GM19193 (cell line): ENCODE measurements around the gene SPINK1.

Experiments used
- POLR2A ChIP-seq: IDR thresholded peaks from 4 replicates; pipeline ENCODE4 v1.6.1; 2011; ENCODE audit not compliant: insufficient read depth, insufficient read length; ENCODE audit errors: extremely low read depth

The SPINK1 gene

DNA sequence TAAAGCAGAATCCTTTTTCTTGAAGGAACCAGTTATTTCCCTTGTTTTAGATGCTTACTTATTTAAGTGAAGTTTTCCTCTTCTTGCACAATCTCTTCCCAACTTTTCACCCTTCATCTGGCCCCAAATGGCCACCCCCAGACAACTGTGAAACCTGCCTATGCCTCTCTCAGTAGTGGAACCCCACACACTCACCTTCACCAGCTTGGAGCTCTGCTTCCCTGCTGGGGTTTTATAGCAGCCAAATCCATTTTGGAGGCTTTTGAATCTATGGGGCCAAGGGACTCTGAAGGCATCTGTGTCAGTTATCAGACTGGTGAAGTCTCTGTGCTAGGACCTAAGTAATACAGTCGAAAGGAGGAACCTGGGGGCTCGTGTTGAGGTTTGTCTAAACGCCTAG, 22.9 kb upstream of the SPINK1 start:
- TF ChIP-seq POLR2A, result no peak

DNA sequence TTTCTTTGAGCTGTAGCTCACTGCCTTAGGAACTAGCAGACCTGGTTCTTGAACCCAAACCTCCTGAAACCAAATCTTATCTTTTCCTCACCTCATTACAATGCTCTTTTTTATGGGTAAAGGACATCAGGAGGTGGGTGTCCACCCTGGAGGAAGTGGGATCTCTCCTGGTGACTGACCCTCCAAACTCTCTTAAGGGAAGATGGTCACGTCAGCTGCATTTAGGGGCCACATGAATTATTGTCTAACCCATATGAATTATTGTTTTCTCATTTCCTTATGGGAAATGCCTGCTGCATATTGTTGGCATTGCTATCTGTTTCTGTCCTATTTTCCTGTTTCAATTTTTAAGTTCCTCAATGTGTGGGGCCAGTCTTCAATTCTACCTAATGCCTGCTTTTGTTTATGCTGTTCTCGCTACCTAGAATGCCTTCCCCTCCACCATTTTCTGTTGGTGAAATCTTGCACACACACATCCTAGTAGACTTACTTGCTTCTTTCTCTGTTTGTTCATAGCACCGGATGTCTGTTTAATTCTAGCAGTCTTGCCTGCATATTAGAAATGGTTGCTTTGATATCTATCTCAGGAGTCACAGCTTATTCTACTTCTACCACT, 22.0 kb upstream of the SPINK1 start:
- no peak for TF ChIP-seq POLR2A

GRCh38 chr5:147852365-147852764, 20.9 kb upstream of the SPINK1 start:
- TF ChIP-seq POLR2A, result no peak

- TF ChIP-seq POLR2A, result no peak
Observed at GRCh38 chr5:147851578-147851977, 20.1 kb upstream of the SPINK1 start.

DNA sequence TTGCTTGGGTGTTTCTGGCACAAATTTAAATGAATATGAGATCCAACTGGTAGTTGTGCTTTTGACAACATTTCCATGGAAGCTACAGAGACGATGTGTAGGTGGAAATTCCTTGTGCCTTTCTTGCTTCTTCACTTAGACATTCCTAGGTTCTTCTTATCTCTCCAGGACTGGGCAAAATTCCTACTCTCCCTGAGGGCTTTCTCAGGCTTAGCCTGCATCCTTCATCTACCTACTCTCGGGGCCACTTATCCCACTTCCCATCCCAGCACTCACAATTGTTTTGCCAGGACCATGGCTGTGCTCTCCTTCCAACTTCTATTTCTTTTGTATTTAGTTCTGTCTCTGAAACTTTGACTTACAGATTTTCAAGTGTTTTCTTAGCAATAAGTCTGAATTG, 17.8 kb upstream of the SPINK1 start:
- TF ChIP-seq POLR2A, result no peak

GRCh38 chr5:147845618-147846017, 14.1 kb upstream of the SPINK1 start:
- TF ChIP-seq POLR2A, result no peak

- no peak for TF ChIP-seq POLR2A
Observed at GRCh38 chr5:147844846-147845245, 13.4 kb upstream of the SPINK1 start.

GRCh38 chr5:147842869-147843268, 11.4 kb upstream of the SPINK1 start:
- TF ChIP-seq POLR2A, result no peak

DNA sequence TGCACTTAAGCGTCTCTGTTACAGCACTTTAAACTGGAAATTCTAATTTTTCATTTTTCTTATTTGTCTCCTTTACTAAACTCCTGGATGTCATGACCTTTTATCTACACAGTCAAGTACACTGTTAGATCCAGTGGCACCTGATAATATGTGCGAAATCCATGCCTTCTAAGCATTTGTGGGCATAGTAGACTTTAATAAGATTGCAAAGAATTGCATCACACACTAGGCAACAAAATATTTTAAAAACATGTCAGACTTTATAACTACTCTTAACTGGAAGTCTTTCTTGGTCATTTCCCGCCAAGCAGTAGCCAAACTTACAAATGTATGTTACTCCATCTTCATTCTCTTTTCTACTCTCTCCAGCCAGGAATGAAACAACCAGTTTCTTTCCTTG, 5.0 kb upstream of the SPINK1 start:
- no peak for TF ChIP-seq POLR2A

- no peak for TF ChIP-seq POLR2A
Observed at GRCh38 chr5:147835386-147835798, 3.9 kb upstream of the SPINK1 start.

DNA sequence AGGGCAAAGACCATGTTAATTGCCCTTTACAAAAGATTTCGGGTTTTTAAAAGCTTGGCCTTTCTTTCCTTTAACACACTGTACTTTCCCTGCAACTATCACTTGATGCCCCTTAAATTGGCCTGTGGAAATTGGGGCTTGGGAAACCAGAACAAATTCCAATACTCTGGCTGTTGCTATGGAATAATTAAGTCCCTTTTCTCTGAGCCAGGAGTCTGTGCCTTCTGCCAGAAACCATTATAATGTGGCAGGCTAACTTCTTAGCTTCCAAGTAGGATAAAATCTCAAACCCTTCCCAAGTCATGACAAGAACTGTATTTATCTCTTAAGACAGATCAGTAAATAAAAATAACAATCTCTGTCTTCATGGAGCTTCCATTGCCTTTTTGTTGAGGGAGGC, 1.1 kb upstream of the SPINK1 start:
- no peak for TF ChIP-seq POLR2A

DNA sequence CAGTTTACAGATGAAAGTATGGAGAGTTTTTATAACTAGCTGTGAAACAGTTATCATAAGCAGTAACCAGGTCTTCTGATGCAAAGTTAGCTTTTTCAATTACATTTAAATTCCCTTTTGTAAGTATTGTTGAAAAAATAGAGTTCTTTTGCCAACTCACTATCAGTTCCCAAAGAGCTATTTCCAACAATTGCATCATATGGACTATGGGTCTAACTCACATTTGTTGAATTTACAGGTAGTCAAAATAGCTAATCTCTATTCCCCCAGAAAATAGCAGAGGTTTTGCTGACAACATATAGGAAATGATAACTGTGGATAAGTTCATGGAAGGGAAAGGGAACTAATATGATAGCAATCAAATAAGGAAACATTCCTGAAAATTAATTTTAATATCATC, 1.4 kb downstream of the SPINK1 start:
- no peak for TF ChIP-seq POLR2A

GRCh38 chr5:147826361-147826760, 5.1 kb downstream of the SPINK1 start:
- TF ChIP-seq POLR2A, result no peak

DNA sequence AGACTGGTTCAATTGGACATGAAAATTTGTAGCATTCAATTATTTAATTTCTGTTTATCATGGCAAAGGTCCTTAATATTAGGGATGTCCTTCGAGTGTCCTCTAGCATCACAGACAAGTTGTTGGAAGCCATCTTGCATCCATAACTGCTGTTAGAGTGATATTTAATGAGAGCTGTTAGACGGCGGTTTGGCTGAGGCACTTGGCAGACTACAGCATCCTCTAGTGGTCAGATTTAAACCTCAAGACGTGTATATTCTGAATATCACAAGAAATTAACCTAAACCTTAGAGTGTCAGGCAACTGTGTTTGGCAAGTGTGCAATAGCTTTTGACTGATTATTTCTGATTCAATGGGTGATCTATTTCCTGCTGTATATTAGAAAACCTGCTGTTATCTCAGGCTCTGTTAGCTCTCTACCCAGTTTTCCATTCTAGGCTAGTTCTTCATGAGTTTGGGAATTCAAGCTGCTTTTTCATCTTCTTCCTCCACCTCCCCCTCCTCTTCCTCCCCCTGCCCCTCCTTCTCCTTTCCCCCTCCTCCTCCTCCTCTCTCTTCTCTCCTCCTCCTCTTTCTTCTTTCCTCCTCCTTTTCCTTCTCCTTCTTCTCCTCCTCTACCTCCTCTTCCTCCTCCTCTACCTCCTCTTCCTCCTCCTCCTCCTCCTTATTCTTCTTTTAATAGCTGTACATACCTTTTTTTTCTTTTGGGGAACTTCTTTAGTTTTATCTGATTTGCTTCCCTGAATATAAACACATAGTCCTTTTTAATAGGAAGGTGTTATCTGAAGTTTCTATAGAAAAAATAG, 8.6 kb downstream of the SPINK1 start:
- TF ChIP-seq POLR2A, result no peak

GRCh38 chr5:147821766-147822165, 9.7 kb downstream of the SPINK1 start:
- TF ChIP-seq POLR2A, result no peak

- no peak for TF ChIP-seq POLR2A
Observed at GRCh38 chr5:147819261-147819770, 12.2 kb downstream of the SPINK1 start.
